HG03066 (cell line): Measurements from ENCODE around the gene PDIA6.

Experiments
- ATAC-seq: cut with Tn5 transposase; IDR thresholded peaks from one replicate; pipeline ENCODE4 v1.9.1; 2021; ENCODE audit warnings: low read depth; ENCODE audit not compliant: unreplicated experiment

PDIA6 gene

DNA sequence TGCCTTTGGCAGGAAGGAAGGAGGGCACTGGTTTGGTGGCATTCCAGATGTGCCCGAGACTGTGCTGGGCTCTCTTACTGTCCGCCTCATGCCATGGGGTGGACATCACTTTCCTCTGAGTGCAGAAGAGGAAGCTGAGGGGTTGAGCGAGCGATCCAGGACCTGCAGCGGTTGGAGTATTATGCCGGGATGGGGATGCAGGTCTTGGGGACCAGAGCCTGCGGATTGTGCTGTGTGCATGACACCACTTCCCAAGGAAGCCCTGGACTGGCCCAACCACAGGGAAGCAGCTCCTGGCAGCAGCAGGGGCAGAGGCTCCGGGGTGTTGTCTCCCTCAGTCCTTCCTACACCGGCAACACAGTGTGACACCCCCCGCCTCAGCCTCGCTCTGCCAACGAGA lies 46.7 kb downstream of the PDIA6 start:
- ATAC-seq = no peak

DNA sequence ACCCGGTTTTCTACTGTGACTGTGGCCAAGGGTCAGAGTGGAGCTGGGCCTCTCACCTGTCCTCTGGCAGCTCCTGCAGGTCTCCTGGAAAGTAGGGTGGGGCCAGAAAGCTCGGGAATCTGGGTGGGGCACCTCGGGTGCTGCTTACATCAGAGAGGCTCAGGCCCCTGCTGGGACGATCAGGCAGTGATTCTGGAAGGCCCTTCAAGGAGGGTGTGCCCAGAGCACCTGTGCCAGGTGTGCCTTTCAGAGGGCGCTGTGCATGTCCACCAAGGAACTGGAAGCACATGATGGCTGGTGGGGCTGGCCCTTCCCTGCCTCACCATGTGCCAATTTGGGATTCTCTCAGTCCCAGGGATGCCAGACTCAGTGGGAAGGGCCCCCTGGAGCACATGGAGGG lies 47.1 kb downstream of the PDIA6 start:
- ATAC-seq = no peak

DNA sequence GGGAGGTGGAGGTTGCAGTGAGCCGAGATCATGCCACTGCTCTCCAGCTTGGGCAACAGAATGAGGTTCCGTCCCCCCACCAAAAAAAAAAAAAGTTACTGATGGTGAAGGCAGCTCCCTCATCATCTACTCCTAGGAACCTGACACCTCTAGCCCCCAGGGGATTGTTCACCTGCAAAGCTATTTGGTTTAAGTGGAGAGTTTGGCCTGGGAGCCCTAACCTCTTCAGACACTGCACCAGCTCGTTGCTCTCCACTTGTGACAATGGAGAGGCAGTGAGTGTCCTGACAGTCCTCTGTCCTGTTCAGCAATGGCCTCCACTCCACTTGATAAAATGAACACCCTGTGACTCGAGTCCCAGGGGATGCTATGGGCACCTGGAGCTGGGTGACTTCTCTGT lies 47.7 kb downstream of the PDIA6 start:
- ATAC-seq = no peak

- ATAC-seq = no peak
Measured at GRCh38 chr2:10764096-10764785, 48.3 kb downstream of the PDIA6 start.

DNA sequence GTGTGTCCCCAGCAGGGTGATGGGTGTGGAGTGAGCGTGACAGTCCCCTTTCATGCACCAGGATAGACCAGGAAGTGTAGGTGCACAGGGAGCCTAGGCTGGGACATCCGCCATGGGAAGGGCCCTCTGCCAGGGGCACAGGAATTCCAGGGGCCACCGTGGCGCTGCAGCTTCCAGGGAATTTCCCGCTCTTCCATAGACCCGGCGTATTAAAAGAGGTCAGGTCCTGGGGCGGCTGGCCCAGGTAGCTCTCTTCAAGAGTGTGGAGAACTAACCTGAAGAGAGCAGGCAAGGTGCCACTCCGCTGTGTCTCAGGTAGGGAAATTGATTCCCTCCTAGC lies 49.2 kb downstream of the PDIA6 start:
- ATAC-seq = no peak

DNA sequence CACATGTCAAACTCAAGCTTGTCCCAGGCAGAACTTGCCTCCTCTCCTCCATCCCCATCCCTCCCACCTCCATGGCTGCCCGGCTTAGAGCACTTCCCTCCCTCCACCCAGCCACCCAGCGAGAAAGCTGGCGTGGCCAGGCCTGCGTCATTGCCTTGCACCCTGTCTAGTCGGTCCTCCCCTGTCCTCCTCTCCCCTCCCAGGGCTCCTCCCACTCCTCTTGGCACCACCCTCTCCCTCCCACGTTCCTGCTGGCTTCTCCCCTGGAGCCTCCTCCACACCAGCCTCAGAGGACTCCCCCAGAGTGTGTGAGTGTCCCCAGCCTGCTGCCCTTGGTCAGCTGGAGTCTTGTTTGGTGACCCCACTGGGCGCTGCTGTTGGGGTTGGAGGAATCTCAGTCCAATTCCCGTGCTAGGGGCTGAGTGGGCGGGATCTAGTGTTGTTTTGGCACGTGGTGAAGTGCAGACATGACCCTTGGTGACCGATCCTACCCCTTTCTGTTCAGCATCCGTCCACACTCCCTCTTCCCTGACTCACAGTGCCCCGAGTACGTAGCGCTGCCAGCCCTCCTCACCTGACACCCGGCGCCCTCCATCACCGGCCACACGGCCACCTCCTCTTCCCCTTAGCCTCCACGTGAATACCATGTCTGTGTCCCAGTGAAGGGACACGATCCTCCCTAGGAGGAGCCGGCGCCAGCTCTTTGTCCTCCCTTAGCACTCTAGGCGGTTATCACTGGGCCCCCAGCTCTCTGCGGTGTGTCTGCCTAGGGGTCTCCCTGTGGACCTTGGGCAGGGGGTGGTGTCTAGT lies 49.7 kb downstream of the PDIA6 start:
- no peak for ATAC-seq

DNA sequence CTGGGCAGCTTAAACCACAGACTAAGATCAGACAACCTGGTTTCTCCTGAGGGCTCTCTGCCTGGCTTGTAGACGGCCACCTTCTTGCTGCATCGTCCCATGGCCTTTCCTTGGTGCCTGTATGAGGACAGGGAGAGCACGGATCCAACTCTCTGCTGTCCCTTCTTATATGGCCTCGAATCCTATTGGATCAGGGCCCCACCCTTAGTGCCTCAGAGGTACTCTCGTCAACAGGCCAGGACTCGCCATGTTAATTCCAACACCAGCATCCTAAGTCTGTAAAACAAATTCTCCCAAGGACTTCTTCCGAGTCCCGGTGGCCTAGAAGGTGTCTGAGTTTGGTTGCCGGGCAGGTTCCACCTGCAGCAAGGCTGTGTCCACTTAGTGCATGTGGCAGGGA lies 51.0 kb downstream of the PDIA6 start:
- no peak for ATAC-seq

DNA sequence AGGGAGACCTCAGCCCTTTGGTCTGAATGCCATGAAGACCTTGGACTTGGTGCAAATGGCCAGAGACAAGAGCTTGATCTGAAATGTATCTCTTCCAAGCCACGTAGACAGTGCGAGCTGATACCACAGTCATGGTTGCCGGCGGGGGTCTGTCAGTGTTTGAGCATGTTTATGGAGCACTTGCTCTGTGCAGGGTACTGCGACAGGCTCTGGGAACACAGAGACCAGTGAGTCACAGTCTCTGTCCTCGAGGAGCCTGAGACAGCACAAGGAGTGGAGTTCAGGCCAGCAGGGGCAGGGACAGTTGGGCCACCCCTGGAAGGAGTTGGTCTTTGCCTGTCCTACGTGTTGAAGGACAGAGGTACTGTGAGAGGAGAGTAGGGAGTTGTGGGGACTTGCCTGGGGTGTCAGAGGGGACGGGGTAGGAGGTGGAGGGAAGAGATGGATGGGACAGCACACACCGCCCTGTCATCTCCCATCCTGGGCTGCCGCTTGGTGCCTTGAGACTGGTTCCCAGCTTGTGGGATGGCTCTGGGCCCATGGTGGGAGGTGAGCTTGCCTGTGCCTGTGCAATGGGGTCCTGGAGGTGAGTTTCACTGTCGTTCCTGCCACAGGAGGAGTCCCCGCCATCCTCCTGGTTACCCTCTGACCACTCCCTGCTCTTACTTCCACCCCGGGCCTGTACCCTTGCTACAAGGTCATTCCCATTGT lies 51.6 kb downstream of the PDIA6 start:
- no peak for ATAC-seq

GRCh38 chr2:10759151-10759714 lies 53.4 kb downstream of the PDIA6 start:
- ATAC-seq = no peak

DNA sequence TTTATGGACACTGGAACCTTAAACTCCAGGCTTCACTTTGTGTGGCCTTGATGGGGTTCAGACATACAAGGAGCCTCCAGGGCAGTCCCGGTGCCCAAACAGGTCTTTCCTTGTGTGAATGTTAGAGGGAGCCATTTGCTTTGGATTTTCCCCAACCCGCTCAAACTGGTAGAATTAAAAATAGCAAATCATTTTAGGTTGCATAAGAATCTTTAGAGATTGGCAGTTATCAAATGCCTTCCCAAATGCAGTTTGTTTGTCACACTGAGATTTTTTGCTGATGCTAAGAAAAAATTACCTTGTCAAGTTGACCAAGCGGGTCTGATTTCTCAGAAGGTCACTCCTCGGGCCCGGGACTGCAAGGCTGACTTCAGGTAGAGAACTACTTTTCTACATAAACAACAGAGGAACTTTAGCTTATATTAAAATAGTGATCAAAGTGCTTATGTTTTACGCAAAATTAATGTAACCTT lies 54.7 kb downstream of the PDIA6 start:
- no peak for ATAC-seq

DNA sequence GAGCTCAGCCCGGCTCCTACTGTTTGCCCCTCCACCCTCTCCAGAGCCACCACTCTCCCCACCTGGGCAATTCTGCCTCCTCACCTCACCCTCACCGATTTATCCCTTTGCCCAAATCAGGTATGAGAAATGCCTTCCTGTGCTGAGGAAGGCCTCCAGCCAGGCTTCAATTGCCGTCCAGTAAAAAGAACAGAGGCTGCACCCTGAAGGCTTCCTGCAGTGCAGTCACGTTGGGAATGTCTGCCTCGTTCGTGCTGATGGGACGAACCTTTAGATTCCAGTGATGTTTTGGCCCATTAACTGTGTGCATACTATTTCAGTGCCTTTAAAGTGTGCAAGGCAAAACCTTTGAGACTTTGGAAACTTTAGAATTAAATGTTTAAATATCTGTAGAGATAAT lies 57.0 kb downstream of the PDIA6 start:
- no peak for ATAC-seq

DNA sequence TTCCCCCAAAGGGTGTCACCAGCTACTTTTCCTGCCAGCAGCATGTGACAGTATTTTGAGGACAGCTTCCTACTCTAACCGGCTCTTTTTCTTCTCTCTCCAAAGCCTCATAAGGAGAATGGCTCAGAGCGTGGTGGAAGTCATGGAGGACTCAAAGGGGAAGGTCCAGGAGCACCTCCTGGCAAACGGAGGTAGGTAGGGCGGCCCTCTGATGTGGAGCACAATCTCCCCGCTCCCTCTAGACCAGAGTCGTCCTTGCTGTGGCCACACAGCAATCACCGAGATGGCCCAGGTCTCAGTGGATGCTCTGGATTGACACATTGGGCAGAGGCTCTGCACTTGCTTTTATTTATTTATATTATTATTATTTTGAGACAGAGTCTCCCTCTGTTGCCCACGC lies 58.7 kb downstream of the PDIA6 start:
- no peak for ATAC-seq

DNA sequence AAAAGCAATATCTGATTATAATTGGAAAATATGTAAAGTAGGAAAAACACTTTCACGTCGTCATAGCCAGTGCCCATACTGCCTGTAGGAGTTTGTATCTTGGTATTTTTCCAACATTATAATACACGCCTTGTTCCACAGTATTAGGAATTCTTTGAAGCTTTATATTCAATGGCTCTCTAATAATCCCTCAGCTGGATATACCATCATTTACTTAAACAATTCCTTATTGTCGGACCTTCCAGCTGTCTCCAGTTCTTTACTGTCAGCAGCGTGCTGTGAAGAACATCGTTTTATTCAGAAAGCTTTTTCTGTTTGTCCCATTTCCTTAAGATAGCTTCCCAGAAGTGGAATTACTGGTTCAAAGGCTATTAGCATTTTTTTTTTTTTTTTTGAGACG lies 59.4 kb downstream of the PDIA6 start:
- no peak for ATAC-seq

GRCh38 chr2:10752236-10752635 lies 60.3 kb downstream of the PDIA6 start:
- no peak for ATAC-seq

- ATAC-seq = no peak
Measured at GRCh38 chr2:10750610-10751009, 62.0 kb downstream of the PDIA6 start.

GRCh38 chr2:10742666-10743065 lies 69.9 kb downstream of the PDIA6 start:
- no peak for ATAC-seq

GRCh38 chr2:10741139-10741538 lies 71.4 kb downstream of the PDIA6 start:
- ATAC-seq = no peak

DNA sequence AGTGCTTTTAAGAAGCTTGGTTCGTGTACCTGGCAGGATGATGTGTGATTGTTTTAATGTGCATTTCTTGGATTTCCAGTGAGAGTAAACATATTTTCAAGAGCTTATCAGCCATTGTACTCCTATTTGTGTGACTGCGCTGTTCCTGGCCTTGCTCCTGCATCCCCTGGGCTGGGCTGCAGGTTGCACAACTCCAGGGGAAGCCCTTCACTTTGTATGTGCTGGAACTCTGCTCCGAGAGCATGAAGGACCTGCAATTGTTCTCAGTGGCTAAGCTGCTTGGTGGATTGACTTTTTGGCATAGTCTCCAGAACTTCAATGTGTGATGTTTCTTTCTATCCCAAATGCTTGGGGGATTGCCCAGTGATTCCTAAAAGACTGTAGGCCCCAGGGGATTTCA lies 72.4 kb downstream of the PDIA6 start:
- no peak for ATAC-seq

- ATAC-seq = no peak
Measured at GRCh38 chr2:10738192-10738591, 74.4 kb downstream of the PDIA6 start.

DNA sequence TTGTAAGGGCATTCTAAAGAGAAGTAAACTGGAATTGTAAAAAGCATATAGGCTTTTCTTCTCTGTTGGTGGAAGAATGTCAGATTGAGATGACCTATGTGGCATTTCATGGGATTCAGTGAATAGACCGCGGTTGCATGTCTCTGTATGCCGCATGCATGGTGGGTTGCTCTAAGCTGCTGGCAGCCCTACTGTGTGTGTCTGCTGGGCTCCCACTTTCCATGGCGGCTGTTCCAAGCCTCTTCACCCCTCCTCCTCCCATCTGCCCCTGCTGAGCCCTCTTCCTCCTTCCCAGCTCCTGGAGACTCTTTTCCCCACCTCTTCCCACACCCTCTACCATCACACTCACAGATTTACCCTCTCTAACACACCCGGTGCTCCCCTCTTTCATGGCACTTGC lies 78.6 kb downstream of the PDIA6 start:
- no peak for ATAC-seq

GRCh38 chr2:10733566-10733925 lies 79.0 kb downstream of the PDIA6 start:
- ATAC-seq = no peak
